K562 (cell line): ENCODE measurements around the gene CATSPER4. TPM values are rescaled to one million over a fixed set of nuclear protein-coding genes. Genes with fewer than 3 reads are reported as not detected.

Experiments
- ARID1B ChIP-seq: fragments of 450-650 bp; IDR thresholded peaks from 2 replicates; pipeline ENCODE4 v1.6.1; 2016; ENCODE audit warnings: antibody characterized with exemption, mild to moderate bottlenecking, inconsistent platforms
- ARID2 ChIP-seq: fragments of 450-650 bp; IDR thresholded peaks from 2 replicates; pipeline ENCODE4 v1.6.1; 2017; ENCODE audit warnings: antibody characterized with exemption, mild to moderate bottlenecking
- DDX20 ChIP-seq: fragments of 450-650 bp; IDR thresholded peaks from 2 replicates; pipeline ENCODE4 v1.6.1; 2016; ENCODE audit warnings: missing genetic modification characterization, low read depth, mild to moderate bottlenecking, missing compliant biosample characterization, moderate library complexity
- DIDO1 ChIP-seq: fragments of 450-650 bp; IDR thresholded peaks from 2 replicates; pipeline ENCODE4 v1.6.1; 2016; ENCODE audit warnings: low read depth, missing biosample characterization, missing genetic modification characterization
- DNMT1 ChIP-seq: fragments of 450-650 bp; IDR thresholded peaks from 2 replicates; pipeline ENCODE4 v1.6.1; 2016; ENCODE audit warnings: antibody characterized with exemption, mild to moderate bottlenecking
- FOXA3 ChIP-seq, 2 experiments: fragments of 450-650 bp in 1 of 2; sonication (generic) in 1 of 2; formaldehyde crosslinking; IDR thresholded peaks in 1 of 2; conservative IDR thresholded peaks in 1 of 2; 2 replicates each; pipeline versions ENCODE4 v1.4.0 to v1.8.0; 2020 to 2022; ENCODE audit warnings: mild to moderate bottlenecking in 2 of 2, missing genetic modification reagents in 1 of 2
- FOXJ3 ChIP-seq: sonication (generic); formaldehyde crosslinking; IDR thresholded peaks from 2 replicates; pipeline ENCODE4 v1.4.0; 2020; ENCODE audit warnings: mild to moderate bottlenecking, missing genetic modification reagents
- FOXO4 ChIP-seq: fragments of 450-650 bp; formaldehyde crosslinking; IDR thresholded peaks from 2 replicates; pipeline ENCODE4 v1.4.0; 2020; ENCODE audit warnings: mild to moderate bottlenecking, moderate library complexity
- HLTF ChIP-seq: fragments of 450-650 bp; IDR thresholded peaks from 2 replicates; pipeline ENCODE4 v1.6.1; 2016
- ILF3 ChIP-seq: fragments of 450-650 bp; IDR thresholded peaks from 2 replicates; pipeline ENCODE4 v1.6.1; 2018; ENCODE audit warnings: antibody characterized with exemption, mild to moderate bottlenecking, moderate library complexity, borderline replicate concordance
- IRF1 ChIP-seq: sonication (generic); formaldehyde crosslinking; IDR thresholded peaks from 2 replicates; pipeline ENCODE4 v1.8.0; 2022; ENCODE audit warnings: missing genetic modification reagents, mild to moderate bottlenecking, borderline replicate concordance
- KAT8 ChIP-seq: fragments of 450-650 bp; IDR thresholded peaks from 2 replicates; pipeline ENCODE4 v1.6.1; 2016; ENCODE audit warnings: low read depth, mild to moderate bottlenecking
- MCM3 ChIP-seq: fragments of 450-650 bp; IDR thresholded peaks from 2 replicates; pipeline ENCODE4 v1.6.1; 2016
- MLX ChIP-seq, 2 experiments: fragments of 450-650 bp in 1 of 2; sonication (generic) in 1 of 2; formaldehyde crosslinking; conservative IDR thresholded peaks; 2 replicates each; pipeline versions ENCODE4 v1.4.0 to v1.8.1; 2020 to 2022; ENCODE audit warnings: mild to moderate bottlenecking in 1 of 2, missing genetic modification reagents in 1 of 2
- NCOA1 ChIP-seq: fragments of 450-650 bp; IDR thresholded peaks from 2 replicates; pipeline ENCODE4 v1.6.1; 2016; ENCODE audit warnings: low read depth
- NFE2L1 ChIP-seq: fragments of 450-650 bp; IDR thresholded peaks from 2 replicates; pipeline ENCODE4 v1.6.1; 2016; ENCODE audit warnings: missing genetic modification characterization, low read depth, mild to moderate bottlenecking, missing compliant biosample characterization, moderate library complexity, borderline replicate concordance
- PKNOX1 ChIP-seq: fragments of 450-650 bp; IDR thresholded peaks from 2 replicates; pipeline ENCODE4 v1.6.1; 2016
- RAD51 ChIP-seq: fragments of 450-650 bp; IDR thresholded peaks from 2 replicates; pipeline ENCODE4 v1.7.1; 2016; ENCODE audit warnings: low read depth, mild to moderate bottlenecking, borderline replicate concordance
- RBBP5 ChIP-seq: fragments of 200-600 bp; sonication (generic); IDR thresholded peaks from 2 replicates; pipeline ENCODE4 v1.6.1; 2012; ENCODE audit warnings: borderline replicate concordance, mild to moderate bottlenecking, low read length, control low read depth, inconsistent platforms; ENCODE audit not compliant: insufficient read depth, poor library complexity, severe bottlenecking
- TCF15 ChIP-seq: fragments of 250-450 bp; sonication (Bioruptor Pico); IDR thresholded peaks from 2 replicates; pipeline ENCODE4 v1.8.0; 2022; ENCODE audit warnings: moderate library complexity, mild to moderate bottlenecking, inconsistent platforms
- TFAM ChIP-seq: fragments of 250-450 bp; sonication (Bioruptor Pico); conservative IDR thresholded peaks from 2 replicates; pipeline ENCODE4 v1.5.0; 2021; ENCODE audit warnings: mild to moderate bottlenecking, moderate library complexity
- ZBED1 ChIP-seq: IDR thresholded peaks from 2 replicates; pipeline ENCODE4 v1.6.1; 2014
- ZFPM2 ChIP-seq: fragments of 250-450 bp; sonication (Bioruptor Pico); IDR thresholded peaks from 2 replicates; pipeline ENCODE4 v1.5.1; 2022; ENCODE audit warnings: mild to moderate bottlenecking
- ZKSCAN1 ChIP-seq: fragments of 150-350 bp; IDR thresholded peaks from 2 replicates; pipeline ENCODE4 v1.6.1; 2016; ENCODE audit warnings: low read depth, low read length
- ZNF830 ChIP-seq: fragments of 250-450 bp; sonication (Bioruptor Pico); IDR thresholded peaks from 2 replicates; pipeline ENCODE4 v1.5.0; 2021; ENCODE audit warnings: mild to moderate bottlenecking
- polyA plus RNA-seq, 8 experiments: library from polyadenylated mRNA; depleted of rRNA in 4 of 8; stranded (reverse) in 5 of 8; unstranded in 3 of 8; fragments of >200 nt; fragmentation: Nextera tagmentation in 2 of 8; fragmentation: Illumina TruSeq in 1 of 8; extraction: Ambion mirVana in 2 of 8; extraction: Trizol in 1 of 8; gene quantifications; 2 replicates each; pipeline versions ENCODE4 v1.2.1 to v1.2.3, GENCODE V29; 2011 to 2014; ENCODE audit warnings: inconsistent platforms in 1 of 8, missing spikeins in 1 of 8
- total RNA-seq, 7 experiments: library from RNA; depleted of rRNA in 6 of 7; stranded (reverse); fragments of >200 nt in 6 of 7; fragmentation: Illumina TruSeq in 2 of 7; extraction: Trizol in 2 of 7; gene quantifications; 2 replicates each; pipeline versions ENCODE4 v1.2.1 to v1.2.3, GENCODE V29; 2011 to 2021; ENCODE audit warnings: low replicate concordance in 1 of 7

CATSPER4 gene
- total and polyA plus RNA-seq, 9 of the 15 experiments (the other 6 are each of a cell fraction or from before 2014, with no cell fraction given) = 0.04 to 0.13 TPM; not detected in 7

- TF ChIP-seq FOXO4 (CRISPR knock-in tag) = no peak
- no peak for TF ChIP-seq NFE2L1
- TF ChIP-seq ARID2 = no peak
- no peak for TF ChIP-seq DDX20
- peak; percentile 75; the same call in 1 of the 2 replicates for TF ChIP-seq RAD51
- TF ChIP-seq MLX (CRISPR knock-in tag; conservative IDR thresholded peaks at IDR 0.05) = no peak
- TF ChIP-seq MCM3 = no peak
- TF ChIP-seq NCOA1 = no peak
- TF ChIP-seq KAT8 = no peak
- TF ChIP-seq FOXA3 (CRISPR knock-in tag; conservative IDR thresholded peaks at IDR 0.05 in 1 of 2, IDR thresholded peaks at IDR 0.05 in 1 of 2) = no peak
- no peak for TF ChIP-seq ARID1B
- no peak for TF ChIP-seq ZBED1
- TF ChIP-seq DIDO1 (tag) = no peak
- no peak for TF ChIP-seq ZNF830 (CRISPR knock-in tag)
- TF ChIP-seq HLTF = 0 out of 2 replicates have a peak, but pooled peaks have one; percentile 17
- no peak for TF ChIP-seq IRF1 (CRISPR knock-in tag)
- TF ChIP-seq PKNOX1 = no peak
- no peak for TF ChIP-seq RBBP5
- TF ChIP-seq ILF3 = no peak
- no peak; the same call in 1 of the 2 replicates for TF ChIP-seq ZKSCAN1
- no peak for TF ChIP-seq DNMT1
- no peak for TF ChIP-seq TFAM
- TF ChIP-seq TCF15 (CRISPR knock-in tag) = no peak
- 0 out of 2 replicates have a peak, but pooled peaks have one; percentile 37 for TF ChIP-seq ZFPM2 (CRISPR knock-in tag)
- TF ChIP-seq FOXJ3 (CRISPR knock-in tag) = no peak
Measured at GRCh38 chr1:26164036-26164860, 26.2 kb upstream of the CATSPER4 start (continued).
